AG04450 (cell line): ENCODE measurements around the gene NXT1. TPM values are rescaled to one million over a fixed set of nuclear protein-coding genes. Genes with fewer than 3 reads are reported as not detected.
A peak's percentile ranks its signal among the peaks of the same experiment; 100 is the strongest.

Experiments
- CTCF ChIA-PET: fragments of 300-600, 350-600 bp; formaldehyde crosslinking; extraction: SDS; loops from one replicate; lab custom pipeline; 2022; ENCODE audit warnings: antibody characterized with exemption, inconsistent platforms; lab: Charles Lee
- POLR2A ChIA-PET: fragments of 350-600 bp; formaldehyde crosslinking; extraction: SDS; loops from one replicate; lab custom pipeline; 2021; ENCODE audit warnings: antibody characterized with exemption, inconsistent platforms; lab: Yijun Ruan, JAX
- DNase-seq: peaks from one replicate; pipeline ENCODE4 v3.0.0-alpha.2; 2011; ENCODE audit warnings: low read depth, low spot score
- H3K27ac ChIP-seq: one replicate; pipeline ENCODE4 v1.5.1; 2012; ENCODE audit warnings: low read depth, low read length, control low read depth
- H3K27me3 ChIP-seq: one replicate; pipeline ENCODE4 v1.6.0; 2012; ENCODE audit warnings: low read length; ENCODE audit not compliant: control insufficient read depth, insufficient read depth
- H3K4me3 ChIP-seq: 2 replicates; pipeline ENCODE4 v1.5.1; 2011; ENCODE audit warnings: mild to moderate bottlenecking, low read depth, low read length, control low read depth
- H3K9me3 ChIP-seq: 2 replicates; pipeline ENCODE4 v1.5.1; 2012; ENCODE audit warnings: low read length; ENCODE audit not compliant: control insufficient read depth, insufficient read depth
- CTCF ChIP-seq: IDR thresholded peaks from 2 replicates; pipeline ENCODE4 v1.5.1; 2011; ENCODE audit warnings: low read depth, low read length, control low read depth, inconsistent platforms
- polyA plus RNA-seq: library from polyadenylated mRNA; depleted of rRNA; stranded (reverse); fragments of >200 nt; gene quantifications from 2 replicates; pipeline ENCODE4 v1.2.3, GENCODE V29; 2011

The NXT1 gene
- polyA plus RNA-seq, 1 experiment: 17.9 TPM

DNA sequence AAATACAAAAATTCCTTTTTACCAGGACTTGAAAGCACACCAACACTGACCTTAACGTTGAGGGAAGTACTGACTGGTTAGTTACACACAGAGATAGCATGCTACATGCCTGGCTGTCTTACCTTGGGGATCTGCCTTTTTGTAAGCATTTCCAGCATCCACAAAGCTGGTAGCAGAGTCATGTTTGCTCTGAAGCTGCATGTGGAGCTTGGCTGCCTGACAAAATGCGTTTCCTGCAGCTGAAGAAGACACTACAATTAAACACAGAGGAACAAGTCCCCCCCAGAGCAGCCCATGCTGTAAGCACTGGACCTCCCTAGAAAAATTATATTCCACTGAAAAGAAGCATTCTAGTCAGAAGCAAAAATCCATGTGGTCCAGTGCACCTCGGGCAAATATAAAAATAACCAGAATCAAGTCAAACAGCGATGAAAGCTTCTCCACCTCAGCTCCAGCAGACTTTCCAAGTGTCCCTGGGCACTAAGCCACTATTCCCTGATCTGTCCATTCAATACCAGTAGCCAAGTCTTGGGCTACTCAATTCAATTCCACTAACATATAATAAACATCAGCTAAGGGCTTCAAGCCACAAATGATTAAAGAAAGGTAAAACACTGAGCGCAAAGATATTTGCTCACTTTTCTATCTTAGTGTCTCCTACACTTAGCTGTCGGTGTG is 46.5 kb downstream of the NXT1 start:
- ChIA-PET POLR2A (no interaction called here), CTCF (no interaction called here)
- Histone ChIP-seq H3K4me3 (no peak overlapping the region), H3K27me3 (no peaks in the 10 kb centered on the region), H3K27ac (no peak overlapping the region), H3K9me3 (no peaks in the 10 kb centered on the region)
- TF ChIP-seq CTCF: no peak
- no peak for DNase-seq

- TF ChIP-seq CTCF: no peak
- peak; percentile 11 for DNase-seq
- no peaks in the 10 kb centered on the region for H3K9me3 ChIP-seq
- no peak overlapping the region for H3K4me3 ChIP-seq
- ChIA-PET CTCF (no interaction called here), POLR2A (no interaction called here)
- peak overlapping the region; percentile 49 for H3K27ac ChIP-seq
- no peaks in the 10 kb centered on the region for H3K27me3 ChIP-seq
Measured at GRCh38 chr20:23397961-23398360, 47.4 kb downstream of the NXT1 start.

- POLR2A ChIA-PET: interaction anchor here (1.0 kb wide), 1 partner anchor 22 kb away, joined by 3 read pairs; the partner anchor contains the start of gene NAPB
- H3K27me3 ChIP-seq: no peaks in the 10 kb centered on the region
- no peak overlapping the region for H3K27ac ChIP-seq
- no peaks in the 10 kb centered on the region for H3K9me3 ChIP-seq
- H3K4me3 ChIP-seq: no peak overlapping the region
- TF ChIP-seq CTCF: 0 out of 2 replicates have a peak, but pooled peaks have one; percentile 7
- DNase-seq: no peak
- CTCF ChIA-PET: interaction anchor here (0.5 to 1.6 kb wide), 5 partner anchors 12 to 209 kb away, joined by 3 to 5 read pairs (median 3); no protein-coding TSS in a partner anchor
Measured at GRCh38 chr20:23399568-23400241, 49.1 kb downstream of the NXT1 start.

DNA sequence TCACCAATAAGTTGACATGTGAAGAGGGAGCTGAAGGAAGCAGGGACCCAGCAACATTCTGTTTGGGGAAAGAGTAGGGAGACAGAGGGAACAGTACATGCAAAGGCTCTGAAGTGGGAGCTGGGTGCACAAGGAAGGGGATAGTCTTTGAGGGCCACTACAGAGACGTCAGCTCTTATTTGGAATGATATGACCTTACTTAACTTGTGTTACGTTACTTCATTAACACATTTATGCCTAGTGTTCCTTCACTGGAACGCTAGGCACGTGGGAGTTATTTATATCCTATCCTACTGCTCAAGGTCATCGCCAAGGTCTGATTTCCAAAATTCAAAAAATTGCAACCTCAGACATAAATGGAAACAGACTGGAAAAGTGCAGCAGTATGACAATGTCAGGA is 50.5 kb downstream of the NXT1 start:
- ChIA-PET CTCF (interaction anchor here (1.1 to 1.6 kb wide), 4 partner anchors 18 to 206 kb away, joined by 3 to 4 read pairs (median 3); partner anchors contain the start of gene NAPB), POLR2A (no interaction called here)
- DNase-seq: no peak
- TF ChIP-seq CTCF: no peak
- no peaks in the 10 kb centered on the region for H3K9me3 ChIP-seq
- H3K27me3 ChIP-seq: no peaks in the 10 kb centered on the region
- H3K4me3 ChIP-seq: no peak overlapping the region
- no peak overlapping the region for H3K27ac ChIP-seq

GRCh38 chr20:23403751-23404150 is 53.2 kb downstream of the NXT1 start:
- POLR2A ChIA-PET: interaction anchor here (0.7 kb wide), 1 partner anchor 36 kb away, joined by 3 read pairs; no protein-coding TSS in a partner anchor
- no peak for DNase-seq

More at GRCh38 chr20:23403751-23404150, 53.2 kb downstream of the NXT1 start:
- CTCF ChIA-PET: interaction anchor here (1.2 kb wide), 1 partner anchor 13 kb away, joined by 3 read pairs; no protein-coding TSS in a partner anchor
- H3K9me3 ChIP-seq: no peaks in the 10 kb centered on the region
- no peaks in the 10 kb centered on the region for H3K27me3 ChIP-seq
- H3K4me3 ChIP-seq: no peak overlapping the region
- H3K27ac ChIP-seq: no peak overlapping the region
- no peak for TF ChIP-seq CTCF
